Panc1 (cell line): Measurements from ENCODE around the gene ERGIC2.
"Not testable (repeated sequence)": the region's sequence is repeated elsewhere in the genome, so short reads cannot be mapped to it uniquely, and the experiment has no call there.

Experiments used
- CTCF ChIP-seq: fragments of 450-650 bp; IDR thresholded peaks from 2 replicates; pipeline ENCODE4 v1.5.1; 2017; ENCODE audit warnings: mild to moderate bottlenecking
- POLR2AphosphoS5 ChIP-seq: IDR thresholded peaks from 2 replicates; pipeline ENCODE4 v1.6.1; 2012; ENCODE audit warnings: mild to moderate bottlenecking, low read depth, low read length, moderate library complexity
- REST ChIP-seq, 2 experiments: IDR thresholded peaks; 2 replicates each; pipeline ENCODE4 v1.6.1; 2011 to 2012; ENCODE audit warnings: low read depth in 2 of 2, control low read depth in 1 of 2, low read length in 1 of 2, mild to moderate bottlenecking in 1 of 2, moderate library complexity in 1 of 2; ENCODE audit not compliant: insufficient read depth in 1 of 2
- TCF7L2 ChIP-seq: IDR thresholded peaks from 2 replicates; pipeline ENCODE4 v1.6.1; 2011; ENCODE audit warnings: mild to moderate bottlenecking, low read depth, low read length, inconsistent platforms

GRCh38 chr12:29386084-29386680 lies 5.2 kb upstream of the ERGIC2 start:
- TF ChIP-seq CTCF; TCF7L2; POLR2AphosphoS5; REST (IDR thresholded peaks at IDR 0.05; ENCODE audit: insufficient read depth in 1 of 2, low read depth in 2 of 2, low read length in 1 of 2): not testable (repeated sequence)
